ENCODE results near the gene CHP2.
"Not testable (repeated sequence)": the region's sequence is repeated elsewhere in the genome, so short reads cannot be mapped to it uniquely, and the experiment has no call there.

Gene CHP2

DNA sequence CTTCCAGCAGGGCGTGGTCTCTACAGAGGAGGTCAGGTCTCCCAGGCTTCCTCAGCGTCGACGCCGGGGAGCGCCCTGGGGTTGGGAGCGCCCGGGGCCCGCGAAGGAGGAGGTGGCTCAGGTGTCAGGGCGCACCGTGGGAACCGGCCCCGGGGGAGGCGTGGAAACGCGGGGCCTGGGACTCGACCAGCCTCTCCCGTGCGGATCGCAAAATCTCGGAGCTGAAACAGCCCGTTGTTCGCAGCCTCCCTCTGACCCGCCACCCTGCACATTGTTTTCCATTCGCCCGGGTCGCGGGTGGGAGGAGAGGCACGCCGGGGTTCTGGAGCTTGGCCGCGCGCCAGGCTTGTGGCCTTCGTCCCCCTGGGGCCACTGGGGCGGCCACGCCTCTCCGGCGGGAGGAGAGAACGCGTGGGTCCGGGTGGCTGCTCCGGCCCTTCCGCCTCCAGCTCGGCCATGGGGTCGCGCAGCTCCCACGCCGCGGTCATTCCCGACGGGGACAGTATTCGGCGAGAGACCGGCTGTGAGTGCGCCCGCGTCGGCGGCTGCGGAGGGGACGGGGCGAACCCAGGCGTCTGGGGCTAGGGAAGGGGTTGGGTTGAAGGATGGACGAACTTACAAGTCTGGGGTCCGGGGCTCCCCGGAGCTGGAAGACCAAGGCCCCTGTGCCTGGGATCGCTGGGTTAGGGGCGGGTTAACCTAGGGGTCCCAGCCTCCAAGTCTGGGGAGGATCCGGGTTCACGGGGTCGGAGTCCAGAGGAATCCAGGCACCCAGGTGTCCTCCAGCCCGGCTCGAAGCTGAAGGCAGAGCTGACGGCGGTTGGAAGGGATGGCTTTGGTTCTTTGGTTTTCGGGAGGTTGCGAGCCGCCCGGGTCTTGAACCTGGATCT is at the start of gene CHP2:
Gene CHP2 (plus strand): TSS at position 433 of the 890 bp plus-strand sequence. CDS start 24 bp downstream, at position 457.
- no peaks in the 10 kb centered on the region for H3K27me3 ChIP-seq (ENCODE audit: low read depth)
- no peaks in the 10 kb centered on the region for H3K9me3 ChIP-seq
- H3K4me3 ChIP-seq, result no peak within 1 kb of the TSS
- no peaks in the 10 kb centered on the region for H3K4me1 ChIP-seq
- DNase-seq (ENCODE audit: low spot score in 2 of 2), result no peak
- in situ Hi-C loops (cut with MboI; ENCODE audit: low sequenced_read_pairs), result no loop called here
- H3K36me3 ChIP-seq (replicated peaks), result no peaks in the 10 kb centered on the region

DNA sequence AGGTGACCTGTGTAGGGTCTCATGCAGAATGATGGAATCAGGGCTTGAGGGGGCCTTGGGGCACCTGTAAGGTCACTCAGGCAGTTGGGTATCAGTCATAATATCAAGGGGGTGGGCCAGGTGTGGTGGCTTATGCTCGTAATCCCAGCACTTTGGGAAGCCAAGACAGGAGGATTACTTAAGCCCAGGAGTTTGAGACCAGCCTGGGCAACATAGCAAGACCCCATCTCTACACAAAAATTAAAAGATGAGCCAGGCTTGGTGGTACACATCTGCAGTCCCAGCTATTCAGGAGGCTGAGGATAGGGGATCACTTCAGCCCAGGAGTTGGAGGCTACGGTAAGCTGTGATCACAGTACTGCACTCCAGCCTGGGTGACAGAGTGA is 49.3 kb upstream of the CHP2 start:
- no peak for DNase-seq (ENCODE audit: low spot score in 2 of 2)
- Histone ChIP-seq H3K4me1 (no peaks in the 10 kb centered on the region), H3K9me3 (no peaks in the 10 kb centered on the region), H3K36me3 (replicated peaks) (no peaks in the 10 kb centered on the region), H3K27me3 (ENCODE audit: low read depth) (no peaks in the 10 kb centered on the region), H3K4me3 (no peak overlapping the region)
- in situ Hi-C loops (cut with MboI; ENCODE audit: low sequenced_read_pairs), result no loop called here

GRCh38 chr16:23706439-23706838 is 48.4 kb upstream of the CHP2 start:
- Histone ChIP-seq H3K9me3 (no peaks in the 10 kb centered on the region), H3K36me3 (replicated peaks) (no peaks in the 10 kb centered on the region), H3K4me1 (no peaks in the 10 kb centered on the region), H3K4me3 (no peak overlapping the region), H3K27me3 (ENCODE audit: low read depth) (no peaks in the 10 kb centered on the region)
- no peak for DNase-seq (ENCODE audit: low spot score in 2 of 2)
- in situ Hi-C loops (cut with MboI; ENCODE audit: low sequenced_read_pairs), result no loop called here

DNA sequence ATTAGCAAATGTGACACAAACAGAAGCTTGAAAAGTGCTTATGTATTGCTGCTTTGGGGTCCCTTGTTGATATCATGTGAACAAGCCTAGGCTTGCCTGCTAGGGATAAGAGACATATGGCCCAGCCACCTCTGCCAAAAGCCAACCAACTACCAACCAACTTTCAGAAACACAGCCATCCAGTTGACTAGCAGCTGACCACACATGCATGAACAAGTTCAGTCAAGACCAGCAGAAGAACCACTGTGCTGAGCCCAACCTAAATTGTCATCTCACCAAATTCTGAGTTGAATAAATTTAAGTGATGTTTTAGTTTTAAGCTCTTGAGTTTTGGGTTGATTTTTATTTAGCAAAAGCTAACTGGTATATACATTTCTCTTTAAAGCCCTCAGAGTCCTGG is 45.3 kb upstream of the CHP2 start:
- H3K4me1 ChIP-seq, result no peaks in the 10 kb centered on the region
- DNase-seq (ENCODE audit: low spot score in 2 of 2), result no peak
- in situ Hi-C loops (cut with MboI; ENCODE audit: low sequenced_read_pairs), result no loop called here
- no peaks in the 10 kb centered on the region for H3K9me3 ChIP-seq
- H3K27me3 ChIP-seq (ENCODE audit: low read depth), result no peaks in the 10 kb centered on the region
- no peaks in the 10 kb centered on the region for H3K36me3 ChIP-seq (replicated peaks)
- no peak overlapping the region for H3K4me3 ChIP-seq

DNA sequence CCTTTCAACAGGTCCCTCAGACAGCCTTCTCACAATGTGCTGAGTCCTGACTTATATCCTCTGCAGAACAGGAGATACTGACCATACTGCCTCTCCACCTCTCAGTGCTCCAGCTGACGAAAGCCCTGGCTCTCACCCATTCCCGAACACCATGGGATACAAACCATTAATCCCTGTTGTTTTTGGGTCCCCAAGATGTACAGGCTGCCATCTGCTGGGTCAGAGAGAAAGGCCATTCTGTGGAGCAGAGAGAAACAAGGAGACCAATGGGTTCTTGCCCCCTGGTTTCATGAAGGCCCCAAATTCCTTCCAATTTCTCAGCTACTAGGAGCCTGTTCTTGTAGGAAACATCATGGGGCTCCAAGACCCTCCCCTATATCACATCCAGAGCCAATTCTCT is 44.8 kb upstream of the CHP2 start:
- Histone ChIP-seq H3K4me3 (no peak overlapping the region), H3K36me3 (replicated peaks) (no peaks in the 10 kb centered on the region), H3K27me3 (ENCODE audit: low read depth) (no peaks in the 10 kb centered on the region), H3K9me3 (no peaks in the 10 kb centered on the region), H3K4me1 (no peaks in the 10 kb centered on the region)
- DNase-seq (ENCODE audit: low spot score in 2 of 2), result no peak
- in situ Hi-C loops (cut with MboI; ENCODE audit: low sequenced_read_pairs), result no loop called here

DNA sequence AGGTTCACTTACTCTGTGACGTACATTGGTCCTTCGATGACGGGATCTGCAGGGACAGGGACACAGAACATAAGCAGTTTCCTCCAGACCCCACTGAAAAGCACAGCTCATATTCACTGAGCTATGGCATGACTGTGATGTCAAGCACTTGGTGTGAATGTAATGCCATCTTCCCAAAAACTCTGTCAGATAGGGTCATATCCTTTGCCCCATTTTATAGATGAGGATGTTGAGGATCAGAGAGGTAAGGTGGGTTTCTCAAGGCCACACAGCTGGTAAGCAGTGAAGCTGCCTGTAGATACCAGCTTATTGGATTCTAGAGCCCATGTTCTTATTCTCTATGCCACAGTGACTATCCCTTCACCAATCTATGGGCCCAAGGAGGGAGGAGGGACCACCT is 44.3 kb upstream of the CHP2 start:
- Histone ChIP-seq H3K36me3 (replicated peaks) (no peaks in the 10 kb centered on the region), H3K4me3 (no peak overlapping the region), H3K4me1 (no peaks in the 10 kb centered on the region), H3K9me3 (no peaks in the 10 kb centered on the region), H3K27me3 (ENCODE audit: low read depth) (no peaks in the 10 kb centered on the region)
- in situ Hi-C loops (cut with MboI; ENCODE audit: low sequenced_read_pairs), result no loop called here
- no peak for DNase-seq (ENCODE audit: low spot score in 2 of 2)

GRCh38 chr16:23711785-23712184 is 43.0 kb upstream of the CHP2 start:
- Histone ChIP-seq H3K36me3 (replicated peaks) (no peaks in the 10 kb centered on the region), H3K4me1 (no peaks in the 10 kb centered on the region), H3K9me3 (no peaks in the 10 kb centered on the region), H3K4me3 (no peak overlapping the region), H3K27me3 (ENCODE audit: low read depth) (no peaks in the 10 kb centered on the region)
- no peak for DNase-seq (ENCODE audit: low spot score in 2 of 2)
- in situ Hi-C loops (cut with MboI; ENCODE audit: low sequenced_read_pairs), result no loop called here

GRCh38 chr16:23712976-23713375 is 41.9 kb upstream of the CHP2 start, which contains the start of gene ERN2:
ERN2 (minus strand) TSS chr16:23713222; CDS start chr16:23713187, 35 bp downstream.
- no peak for DNase-seq (ENCODE audit: low spot score in 2 of 2)
- H3K9me3 ChIP-seq, result no peaks in the 10 kb centered on the region
- in situ Hi-C loops (cut with MboI; ENCODE audit: low sequenced_read_pairs), result no loop called here
- H3K27me3 ChIP-seq (ENCODE audit: low read depth), result peaks cover 3% of the 10 kb centered on the region; the same call in 1 of the 2 replicates
- no peak within 1 kb of the TSS for H3K4me3 ChIP-seq
- H3K4me1 ChIP-seq, result no peaks in the 10 kb centered on the region
- H3K36me3 ChIP-seq (replicated peaks), result no peaks in the 10 kb centered on the region

DNA sequence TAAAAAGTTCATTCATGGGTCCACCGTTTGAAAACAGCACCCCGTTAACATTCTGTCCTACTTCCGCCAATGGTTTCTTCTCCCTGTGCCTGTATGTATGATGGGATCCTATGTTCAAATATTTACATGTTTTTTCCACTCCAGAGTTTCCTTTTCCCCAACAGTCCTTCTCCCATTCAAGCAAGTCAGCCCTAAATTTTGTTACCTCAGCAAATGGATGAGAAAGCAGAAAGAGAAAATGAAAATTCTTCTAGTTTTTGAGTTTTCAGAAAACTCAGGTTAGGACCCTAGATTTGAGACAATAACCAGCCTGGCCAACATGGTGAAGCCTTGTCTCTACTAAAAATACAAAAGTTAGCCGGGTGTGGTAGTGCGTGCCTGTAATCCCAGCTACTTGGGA is 38.3 kb upstream of the CHP2 start:
- H3K9me3 ChIP-seq, result no peaks in the 10 kb centered on the region
- in situ Hi-C loops (cut with MboI; ENCODE audit: low sequenced_read_pairs), result no loop called here
- no peak for DNase-seq (ENCODE audit: low spot score in 2 of 2)

DNA sequence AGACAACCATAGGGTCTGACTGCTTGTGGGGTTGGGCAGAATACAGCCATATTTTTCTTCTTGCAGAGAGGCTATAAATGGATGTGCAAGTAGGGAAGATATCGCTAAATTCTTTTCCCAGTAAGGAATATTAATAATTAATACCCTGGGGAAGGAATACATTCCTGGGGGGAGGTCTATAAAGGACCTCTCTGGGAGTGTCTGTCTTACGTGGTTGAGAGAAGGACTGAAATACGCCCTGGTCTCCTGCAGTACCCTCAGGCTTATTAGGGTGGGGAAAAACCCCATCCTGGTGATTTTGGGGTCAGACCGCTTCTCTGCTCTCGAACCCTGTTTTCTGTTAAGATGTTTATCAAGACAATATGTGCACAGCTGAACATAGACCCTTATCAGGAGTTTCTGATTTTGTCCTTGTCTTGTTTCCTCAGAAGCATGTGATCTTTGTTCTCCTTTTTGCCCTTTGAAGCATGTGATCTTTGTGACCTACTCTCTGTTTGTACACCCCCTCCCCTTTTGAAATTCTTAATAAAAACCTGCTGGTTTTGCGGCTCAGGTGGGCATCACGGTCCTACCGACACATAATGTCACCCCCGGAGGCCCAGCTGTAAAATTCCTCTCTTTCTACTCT is 32.1 kb upstream of the CHP2 start:
- H3K4me3 ChIP-seq; H3K27me3 ChIP-seq (ENCODE audit: low read depth); in situ Hi-C loops (cut with MboI; ENCODE audit: low sequenced_read_pairs); H3K36me3 ChIP-seq (replicated peaks); DNase-seq (ENCODE audit: low spot score in 2 of 2); H3K4me1 ChIP-seq; H3K9me3 ChIP-seq: not testable (repeated sequence)

More for the DNA sequence above, 38.3 kb upstream of the CHP2 start:
- Histone ChIP-seq H3K4me1 (no peaks in the 10 kb centered on the region), H3K4me3 (no peak overlapping the region), H3K36me3 (replicated peaks) (no peaks in the 10 kb centered on the region), H3K27me3 (ENCODE audit: low read depth) (peaks cover 6% of the 10 kb centered on the region; the same call in 1 of the 2 replicates)

DNA sequence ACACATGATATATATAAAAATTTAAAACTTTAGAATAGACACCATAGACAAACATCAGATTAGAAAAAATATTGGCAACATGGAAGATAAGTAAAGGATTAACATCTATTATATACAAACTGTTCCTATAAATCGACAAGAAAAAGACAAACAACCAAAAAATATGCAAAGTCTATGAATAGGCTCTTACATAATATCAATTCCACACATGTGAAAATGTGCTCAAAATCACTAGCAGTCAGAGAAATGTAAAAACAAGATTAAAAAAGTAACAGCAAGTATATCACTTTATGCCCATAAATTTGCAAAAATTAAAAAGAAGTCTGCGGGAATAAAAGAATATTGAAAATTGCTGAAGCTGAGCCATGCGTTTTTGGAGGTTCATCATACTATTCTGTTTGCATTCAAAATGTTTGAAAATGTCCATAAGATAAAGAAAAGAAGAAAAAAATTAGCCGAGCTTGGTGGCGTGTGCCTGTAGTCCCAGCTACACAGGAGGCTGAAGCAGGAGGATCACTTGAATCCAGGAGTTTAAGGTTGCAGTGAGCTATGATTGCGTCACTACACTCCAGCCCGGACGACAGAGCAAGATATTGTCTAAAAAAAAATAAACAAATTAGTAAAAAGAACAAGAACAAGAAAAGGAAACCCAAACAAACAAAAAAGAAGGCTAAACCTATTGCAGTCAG is 30.6 kb upstream of the CHP2 start:
- H3K4me1 ChIP-seq, result no peaks in the 10 kb centered on the region
- no peak overlapping the region for H3K4me3 ChIP-seq
- no peaks in the 10 kb centered on the region for H3K36me3 ChIP-seq (replicated peaks)
- 0 out of 2 replicates have a peak, but pooled peaks cover 2% of the 10 kb centered on the region for H3K27me3 ChIP-seq (ENCODE audit: low read depth)
- no peak for DNase-seq (ENCODE audit: low spot score in 2 of 2)
- in situ Hi-C loops (cut with MboI; ENCODE audit: low sequenced_read_pairs), result no loop called here
- H3K9me3 ChIP-seq, result no peaks in the 10 kb centered on the region

DNA sequence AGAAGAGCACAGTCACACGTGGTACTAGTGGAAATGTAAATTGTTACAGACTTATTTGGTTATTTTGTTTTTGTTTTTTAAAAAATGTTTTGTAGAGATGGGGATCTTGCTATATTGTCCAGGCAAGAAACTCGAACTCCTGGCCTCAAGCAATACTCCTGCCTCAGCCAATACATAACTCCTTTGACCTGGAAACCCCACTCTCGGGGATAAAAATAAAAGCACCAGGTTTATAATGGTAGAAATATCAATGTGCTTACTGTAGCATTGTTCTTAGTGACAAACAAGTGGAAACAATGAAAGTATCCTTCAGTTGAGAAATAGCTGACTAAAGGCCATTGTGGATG is 30.1 kb upstream of the CHP2 start:
- Histone ChIP-seq H3K4me1 (no peaks in the 10 kb centered on the region), H3K36me3 (replicated peaks) (no peaks in the 10 kb centered on the region), H3K4me3 (no peak overlapping the region), H3K27me3 (ENCODE audit: low read depth) (0 out of 2 replicates have a peak, but pooled peaks cover 2% of the 10 kb centered on the region), H3K9me3 (no peaks in the 10 kb centered on the region)
- DNase-seq (ENCODE audit: low spot score in 2 of 2), result no peak
- in situ Hi-C loops (cut with MboI; ENCODE audit: low sequenced_read_pairs), result no loop called here

GRCh38 chr16:23726710-23727109 is 28.1 kb upstream of the CHP2 start:
- no peak for DNase-seq (ENCODE audit: low spot score in 2 of 2)
- Histone ChIP-seq H3K9me3 (no peaks in the 10 kb centered on the region), H3K27me3 (ENCODE audit: low read depth) (0 out of 2 replicates have a peak, but pooled peaks cover under 1% of the 10 kb centered on the region), H3K4me3 (no peak overlapping the region), H3K4me1 (no peaks in the 10 kb centered on the region), H3K36me3 (replicated peaks) (no peaks in the 10 kb centered on the region)
- in situ Hi-C loops (cut with MboI; ENCODE audit: low sequenced_read_pairs), result no loop called here

GRCh38 chr16:23728112-23728477 is 26.7 kb upstream of the CHP2 start:
- in situ Hi-C loops (cut with MboI; ENCODE audit: low sequenced_read_pairs), result no loop called here
- H3K36me3 ChIP-seq (replicated peaks), result no peaks in the 10 kb centered on the region
- no peak overlapping the region for H3K4me3 ChIP-seq
- H3K4me1 ChIP-seq, result no peaks in the 10 kb centered on the region
- H3K9me3 ChIP-seq, result no peaks in the 10 kb centered on the region
- no peak for DNase-seq (ENCODE audit: low spot score in 2 of 2)
- H3K27me3 ChIP-seq (ENCODE audit: low read depth), result no peaks in the 10 kb centered on the region
